Omental fat pad (tissue), 4 donors: ENCODE measurements around the gene TEX35. TPM values are rescaled to one million over a fixed set of nuclear protein-coding genes. Genes with fewer than 3 reads are reported as not detected.
A peak's percentile ranks its signal among the peaks of the same experiment; 100 is the strongest.

Experiments
- ATAC-seq: fragments of 150-250 bp; one replicate; pipeline ENCODE4 v1.9.1; 2016; ENCODE audit warnings: mild to moderate bottlenecking, moderate library complexity; ENCODE audit not compliant: low FRiP score
- DNase-seq: peaks from one replicate; pipeline ENCODE4 v3.0.0-alpha.2; 2019; ENCODE audit warnings: low spot score
- CTCF ChIP-seq, 3 donors: fragments of 450-650 bp; IDR thresholded peaks; one replicate each; pipeline ENCODE4 v1.5.1; 2016 to 2017; ENCODE audit warnings: antibody characterized with exemption in 3 of 3, mild to moderate bottlenecking in 3 of 3, moderate library complexity in 2 of 3
- total RNA-seq, 4 donors: library from RNA; depleted of rRNA; stranded (reverse); fragments of >200 nt; gene quantifications; one replicate each; pipeline ENCODE4 v1.1.0, GENCODE V29; 2016

TEX35 gene
- total RNA-seq = not detected

GRCh38 chr1:178512566-178513277 lies at the start of gene TEX35:
Gene TEX35 (plus strand): TSS chr1:178513109. CDS start chr1:178513189, 80 bp downstream.
- TF ChIP-seq CTCF (IDR thresholded peaks at IDR 0.05) = no peak
- ATAC-seq = no peak
- DNase-seq = no peak

GRCh38 chr1:178464141-178464540 lies 48.8 kb upstream of the TEX35 start:
- no peak for TF ChIP-seq CTCF (IDR thresholded peaks at IDR 0.05)
- DNase-seq = no peak
- no peak for ATAC-seq

- ATAC-seq (no peak), DNase-seq (no peak)
- TF ChIP-seq CTCF (IDR thresholded peaks at IDR 0.05) = no peak
These were observed 48.3 kb upstream of the TEX35 start for GRCh38 chr1:178464566-178464965.

GRCh38 chr1:178465011-178465410 lies 47.9 kb upstream of the TEX35 start:
- DNase-seq (no peak), ATAC-seq (no peak)
- no peak for TF ChIP-seq CTCF (IDR thresholded peaks at IDR 0.05)

- DNase-seq (no peak), ATAC-seq (no peak)
- no peak for TF ChIP-seq CTCF (IDR thresholded peaks at IDR 0.05)
These were observed 45.1 kb upstream of the TEX35 start for GRCh38 chr1:178467837-178468236.

- no peak for TF ChIP-seq CTCF (IDR thresholded peaks at IDR 0.05)
- DNase-seq (no peak), ATAC-seq (peak; percentile 89)
These were observed 42.4 kb upstream of the TEX35 start for GRCh38 chr1:178470411-178470960.

GRCh38 chr1:178472531-178472930 lies 40.4 kb upstream of the TEX35 start:
- no peak for TF ChIP-seq CTCF (IDR thresholded peaks at IDR 0.05)
- ATAC-seq = no peak
- no peak for DNase-seq
